ENCODE results near the gene KRT6C. TPM values are rescaled to one million over a fixed set of nuclear protein-coding genes. Genes with fewer than 3 reads are reported as not detected.
A peak's percentile ranks its signal among the peaks of the same experiment; 100 is the strongest.
"Not testable (repeated sequence)": the region's sequence is repeated elsewhere in the genome, so short reads cannot be mapped to it uniquely, and the experiment has no call there.

KRT6C gene
- total RNA-seq, 4 donors from 2014 or later = 0.13 to 11.0 (median 1.0) TPM; not detected in 1

GRCh38 chr12:52496590-52497071 is 23.0 kb upstream of the KRT6C start:
- TF ChIP-seq CTCF (IDR thresholded peaks at IDR 0.05) (no peak), POLR2A (IDR thresholded peaks at IDR 0.05) (no peak)
- WGBS, 2 donors = 23 to 26% methylated on average over 4 of the region's 4 CpGs
- no peak overlapping the region for H3K4me3 ChIP-seq (ENCODE audit: low read depth, poor library complexity, severe bottlenecking)
- intact Hi-C loops (cut with DNase I; ENCODE audit: low total_unique reads) = no loop called here
- peak in 1 of 2 donors; percentile 86 for DNase-seq (ENCODE audit: low spot score in 2 of 2)

GRCh38 chr12:52496054-52496453 is 22.4 kb upstream of the KRT6C start:
- TF ChIP-seq CTCF (IDR thresholded peaks at IDR 0.05) (no peak), POLR2A (IDR thresholded peaks at IDR 0.05) (no peak)
- intact Hi-C loops (cut with DNase I; ENCODE audit: low total_unique reads) = no loop called here
- no peak for DNase-seq (ENCODE audit: low spot score in 2 of 2)
- WGBS, 2 donors = 67 to 91% methylated on average over 2 of the region's 2 CpGs
- no peak overlapping the region for H3K4me3 ChIP-seq (ENCODE audit: low read depth, poor library complexity, severe bottlenecking)

GRCh38 chr12:52495389-52495788 is 21.8 kb upstream of the KRT6C start:
- DNase-seq (ENCODE audit: low spot score in 2 of 2) = peak in 1 of 2 donors; percentile 87
- intact Hi-C loops (cut with DNase I; ENCODE audit: low total_unique reads) = no loop called here
- WGBS, 2 donors = 34 to 44% methylated on average over 3 of the region's 3 CpGs
- H3K4me3 ChIP-seq (ENCODE audit: low read depth, poor library complexity, severe bottlenecking) = no peak overlapping the region
- TF ChIP-seq CTCF (IDR thresholded peaks at IDR 0.05) (no peak), POLR2A (IDR thresholded peaks at IDR 0.05) (no peak)

GRCh38 chr12:52494518-52494917 is 20.9 kb upstream of the KRT6C start:
- no peak overlapping the region for H3K4me3 ChIP-seq (ENCODE audit: low read depth, poor library complexity, severe bottlenecking)
- no peak for TF ChIP-seq CTCF (IDR thresholded peaks at IDR 0.05)
- TF ChIP-seq POLR2A (IDR thresholded peaks at IDR 0.05) = no peak
- intact Hi-C loops (cut with DNase I; ENCODE audit: low total_unique reads) = no loop called here
- peak; percentile 86 to 89 for DNase-seq (ENCODE audit: low spot score in 2 of 2)
- WGBS, 2 donors = 13 to 34% methylated on average over 4 of the region's 4 CpGs

- intact Hi-C loops (cut with DNase I; ENCODE audit: low total_unique reads) = no loop called here
- H3K4me3 ChIP-seq (ENCODE audit: low read depth, poor library complexity, severe bottlenecking) = no peak overlapping the region
- no peak for TF ChIP-seq CTCF (IDR thresholded peaks at IDR 0.05)
- TF ChIP-seq POLR2A (IDR thresholded peaks at IDR 0.05) = no peak
- no peak for DNase-seq (ENCODE audit: low spot score in 2 of 2)
- WGBS, 2 donors = 65 to 77% methylated on average over 1 of the region's 1 CpG
Observed at GRCh38 chr12:52494100-52494499, 20.5 kb upstream of the KRT6C start.

- WGBS, 2 donors = 47 to 65% methylated on average over 2 of the region's 2 CpGs
Observed at GRCh38 chr12:52493172-52493571, 19.6 kb upstream of the KRT6C start, which contains the start of gene KRT6A. Gene KRT6A, minus strand, starts transcription at chr12:52493257. Its CDS starts 69 bp downstream, at chr12:52493188.

GRCh38 chr12:52492405-52492804 is 18.8 kb upstream of the KRT6C start:
- DNase-seq (ENCODE audit: low spot score in 2 of 2) = peak in 1 of 2 donors; percentile 82
- H3K4me3 ChIP-seq (ENCODE audit: low read depth, poor library complexity, severe bottlenecking); intact Hi-C loops (cut with DNase I; ENCODE audit: low total_unique reads): not testable (repeated sequence)
- 85 to 89% methylated on average over 3 to 4 of the region's 6 CpGs for WGBS, 2 donors

More at GRCh38 chr12:52493172-52493571, 19.6 kb upstream of the KRT6C start, which contains the start of gene KRT6A:
- H3K4me3 ChIP-seq (ENCODE audit: low read depth, poor library complexity, severe bottlenecking) = no peak within 1 kb of the TSS
- no peak for DNase-seq (ENCODE audit: low spot score in 2 of 2)
- no peak for TF ChIP-seq CTCF (IDR thresholded peaks at IDR 0.05)
- no peak for TF ChIP-seq POLR2A (IDR thresholded peaks at IDR 0.05)
- intact Hi-C loops (cut with DNase I; ENCODE audit: low total_unique reads) = no loop called here

- H3K4me3 ChIP-seq (ENCODE audit: low read depth, poor library complexity, severe bottlenecking); DNase-seq (ENCODE audit: low spot score in 2 of 2); intact Hi-C loops (cut with DNase I; ENCODE audit: low total_unique reads): not testable (repeated sequence)
- WGBS, 2 donors = 81 to 85% methylated on average over 8 of the region's 8 CpGs
Observed at GRCh38 chr12:52491495-52491894, 17.9 kb upstream of the KRT6C start.

Measured in lower leg skin (tissue), 4 donors.